Kidney (tissue), 14 donors: ENCODE data around the gene DAGLB. TPM values are rescaled to one million over a fixed set of nuclear protein-coding genes. Genes with fewer than 3 reads are reported as not detected.

ENCODE experiments used
- DNase-seq, 5 donors: peaks; one replicate each; pipeline ENCODE4 v3.0.0-alpha.2; 2013 to 2020
- FAIRE-seq: peaks from 2 replicates; lab custom pipeline; 2012; peaks lifted over from hg19 to GRCh38; lab: Jason Lieb, UNC
- H3K27ac ChIP-seq, 2 donors: one replicate each; pipeline ENCODE4 v1.7.0; 2013; ENCODE audit warnings: low read depth in 2 of 2, low read length in 2 of 2, inconsistent platforms in 1 of 2
- H3K27me3 ChIP-seq: one replicate; pipeline ENCODE4 v1.7.1; 2013; ENCODE audit warnings: low read length, inconsistent platforms; ENCODE audit not compliant: control insufficient read depth, insufficient read depth
- H3K36me3 ChIP-seq, 3 donors: one replicate each; pipeline versions ENCODE4 v1.7.0 to v1.7.1; 2013; ENCODE audit warnings: low read length in 3 of 3, control low read depth in 1 of 3, inconsistent platforms in 1 of 3; ENCODE audit not compliant: insufficient read depth in 3 of 3, control insufficient read depth in 2 of 3
- H3K4me1 ChIP-seq, 3 donors: one replicate each; pipeline versions ENCODE4 v1.7.0 to v1.7.1; 2013; ENCODE audit warnings: low read length in 3 of 3, inconsistent platforms in 1 of 3, low read depth in 1 of 3; ENCODE audit not compliant: control insufficient read depth in 2 of 3, insufficient read depth in 2 of 3
- H3K4me3 ChIP-seq, 3 donors: one replicate each; pipeline versions ENCODE4 v1.7.0 to v1.8.1; 2013; ENCODE audit warnings: low read length in 3 of 3, control low read depth in 1 of 3, inconsistent platforms in 1 of 3
- H3K9ac ChIP-seq, 3 donors: one replicate each; pipeline versions ENCODE4 v1.7.0 to v1.7.1; 2013; ENCODE audit warnings: low read length in 3 of 3, control low read depth in 1 of 3, inconsistent platforms in 1 of 3
- H3K9me3 ChIP-seq, 3 donors: one replicate each; pipeline versions ENCODE4 v1.7.0 to v1.7.1; 2013; ENCODE audit warnings: low read length in 3 of 3, control low read depth in 1 of 3, inconsistent platforms in 1 of 3; ENCODE audit not compliant: control insufficient read depth in 2 of 3, insufficient read depth in 1 of 3
- CTCF ChIP-seq: IDR thresholded peaks from 3 replicates; pipeline ENCODE4 v1.5.1; 2012; ENCODE audit warnings: mild to moderate bottlenecking, moderate library complexity, borderline replicate concordance; ENCODE audit not compliant: insufficient read depth; ENCODE audit errors: extremely low read depth
- intact Hi-C: fragments of 100-400 bp; cut with DNase I; formaldehyde crosslinking; loops from one replicate; pipeline ENCODE4 v1.11.1; 2022
- polyA plus RNA-seq: library from polyadenylated mRNA; stranded (reverse); fragments of 350-450 nt; fragmentation: Illumina TruSeq; extraction: RNeasy Lipid Tissue Mini Kit (QIAGEN cat#74804); gene quantifications from one replicate; pipeline ENCODE4 v1.2.3, GENCODE V29; 2014; ENCODE audit warnings: low read depth, low replicate concordance; ENCODE audit not compliant: insufficient read depth
- total RNA-seq: library from RNA; stranded (reverse); fragmentation: NEBNext Ultra II Directional; extraction: Animal tissue kit (Norgen Biotek cat#: 25700); gene quantifications from one replicate; pipeline ENCODE4 v1.2.1, GENCODE V29; 2021
- donor health status: control.
- donor health status: control.
- donor health status: control.
- donor health status: control.
- donor health status: control.
- donor health status: DM: yes; HTN: yes; CAD: no.
- donor health status: Normal renal cell carcinoma (clear cell type).

Gene DAGLB
- total and polyA plus RNA-seq, 2 donors from 2014 or later = 7.7 to 25.6 TPM

GRCh38 chr7:6486438-6487183, 38.9 kb upstream of the DAGLB start:
- no peak for FAIRE-seq
- Histone ChIP-seq H3K9ac (no peak overlapping the region), H3K36me3 (no peaks in the 10 kb centered on the region), H3K27ac (no peak overlapping the region), H3K9me3 (no peaks in the 10 kb centered on the region), H3K4me3 (no peak overlapping the region), H3K4me1 (peaks cover 0 to 6% (median 0%) of the 10 kb centered on the region in 3 donors), H3K27me3 (no peaks in the 10 kb centered on the region)
- no peak for TF ChIP-seq CTCF
- intact Hi-C loops = no loop called here
- DNase-seq = no peak

- Histone ChIP-seq H3K4me1 (peaks cover 2 to 16% (median 15%) of the 10 kb centered on the region in 3 donors), H3K27me3 (no peaks in the 10 kb centered on the region), H3K9me3 (no peaks in the 10 kb centered on the region), H3K36me3 (peaks cover 0 to 6% (median 2%) of the 10 kb centered on the region in 3 donors), H3K9ac (peak overlapping the region in 2 of 3 donors; percentile 54 to 73), H3K4me3 (peak overlapping the region; percentile 59 to 91 (median 91)), H3K27ac (peak overlapping the region in 1 of 2 donors; percentile 92)
- no peak for FAIRE-seq
- intact Hi-C loops = no loop called here
- no peak for DNase-seq
- no peak for TF ChIP-seq CTCF
These were observed 35.0 kb upstream of the DAGLB start for GRCh38 chr7:6482743-6483119.

- FAIRE-seq (no peak), DNase-seq (peak in 1 of 5 donors; percentile 19)
- Histone ChIP-seq H3K9ac (peak overlapping the region in 1 of 3 donors; percentile 5), H3K4me1 (peaks cover 2 to 16% (median 15%) of the 10 kb centered on the region in 3 donors), H3K27me3 (no peaks in the 10 kb centered on the region), H3K9me3 (no peaks in the 10 kb centered on the region), H3K27ac (no peak overlapping the region), H3K36me3 (peaks cover 0 to 6% (median 2%) of the 10 kb centered on the region in 3 donors), H3K4me3 (peak overlapping the region; percentile 59 to 91 (median 91))
- intact Hi-C loops = no loop called here
- no peak for TF ChIP-seq CTCF
These were observed 34.6 kb upstream of the DAGLB start for GRCh38 chr7:6482307-6482706.
